ENCODE results near the gene CLCF1.

- TF ChIP-seq CTCF (conservative IDR thresholded peaks at IDR 0.05; ENCODE audit: low read length) (no peak), EZH2phosphoT487 (IDR thresholded peaks at IDR 0.05; ENCODE audit: borderline replicate concordance) (no peak)
Measured at GRCh38 chr11:67316882-67317204, 56.6 kb downstream of the CLCF1 start.
